HG03045 (cell line): Measurements from ENCODE around the gene SLC22A4.
A peak's percentile ranks its signal among the peaks of the same experiment; 100 is the strongest.

Experiments used
- ATAC-seq: cut with Tn5 transposase; IDR thresholded peaks from one replicate; pipeline ENCODE4 v1.9.1; 2021; ENCODE audit warnings: mild to moderate bottlenecking, moderate library complexity; ENCODE audit not compliant: unreplicated experiment

Gene SLC22A4

DNA sequence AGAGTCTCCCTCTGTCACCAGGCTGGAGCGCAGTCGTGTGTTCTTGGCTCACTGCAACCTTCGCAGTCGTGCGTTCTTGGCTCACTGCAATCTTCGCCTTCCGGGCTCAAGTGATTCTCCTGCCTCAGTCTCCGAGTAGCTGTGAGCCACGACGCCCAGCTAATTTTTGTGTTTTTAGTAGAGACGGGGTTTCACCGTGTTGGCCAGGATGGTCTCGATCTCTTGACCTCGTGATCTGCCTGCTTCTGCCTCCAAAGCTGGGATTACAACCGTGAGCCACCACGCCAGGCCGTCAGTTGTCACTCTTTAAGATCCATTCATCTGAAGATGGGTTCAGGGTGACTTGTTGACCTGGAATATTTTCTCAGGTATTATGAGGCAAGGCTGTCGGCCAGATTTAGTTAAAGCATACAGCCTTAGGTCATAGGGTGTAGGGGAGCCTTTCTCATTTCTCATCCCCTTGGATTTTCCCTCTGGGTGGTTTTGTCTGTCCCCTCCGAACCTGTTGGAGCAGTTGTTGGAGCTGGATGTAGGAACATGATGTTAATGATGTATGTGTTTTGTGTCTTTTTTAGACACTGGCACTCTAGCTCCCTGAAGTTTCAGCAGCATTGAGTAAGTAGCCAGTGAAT lies 76.9 kb downstream of the SLC22A4 start:
- no peak for ATAC-seq

DNA sequence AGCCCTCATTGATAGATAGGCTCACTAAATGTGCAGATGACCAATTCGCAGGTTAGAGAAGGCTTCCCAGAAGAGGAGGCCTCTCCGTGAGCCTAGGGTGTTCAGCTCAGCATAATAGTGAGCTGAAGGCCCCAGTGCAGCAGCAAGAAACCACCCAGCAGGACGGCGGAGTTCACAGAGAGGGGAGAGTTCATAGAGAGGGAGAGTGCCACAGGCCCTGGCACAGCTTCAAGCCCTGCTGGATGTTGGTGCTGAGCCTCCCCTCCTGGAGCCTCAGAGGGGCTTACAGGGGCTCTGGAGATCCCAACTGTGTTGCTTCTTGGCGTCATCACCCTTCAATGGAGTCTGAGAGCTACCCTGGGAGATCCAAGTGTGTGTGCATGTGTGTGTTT lies 77.4 kb downstream of the SLC22A4 start:
- no peak for ATAC-seq

DNA sequence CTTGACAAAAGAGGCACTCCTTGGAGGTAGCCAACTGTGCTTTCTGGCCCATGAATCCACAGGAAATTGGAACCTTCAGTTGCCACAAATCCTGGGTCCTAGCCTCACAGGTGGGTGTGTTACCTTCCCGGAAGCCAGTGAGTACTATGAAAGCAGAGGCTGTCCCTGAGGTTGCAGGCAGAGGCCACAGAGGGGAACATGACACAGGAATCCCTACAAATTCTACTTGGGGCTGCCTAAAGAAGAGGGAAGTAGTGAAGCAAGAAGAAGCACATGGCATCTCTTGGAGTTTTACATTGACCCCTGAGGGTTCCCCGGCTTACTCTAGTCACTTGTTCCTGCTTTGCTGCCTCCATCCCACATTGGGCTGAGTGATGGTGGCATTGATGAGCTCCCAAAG lies 77.9 kb downstream of the SLC22A4 start:
- no peak for ATAC-seq

DNA sequence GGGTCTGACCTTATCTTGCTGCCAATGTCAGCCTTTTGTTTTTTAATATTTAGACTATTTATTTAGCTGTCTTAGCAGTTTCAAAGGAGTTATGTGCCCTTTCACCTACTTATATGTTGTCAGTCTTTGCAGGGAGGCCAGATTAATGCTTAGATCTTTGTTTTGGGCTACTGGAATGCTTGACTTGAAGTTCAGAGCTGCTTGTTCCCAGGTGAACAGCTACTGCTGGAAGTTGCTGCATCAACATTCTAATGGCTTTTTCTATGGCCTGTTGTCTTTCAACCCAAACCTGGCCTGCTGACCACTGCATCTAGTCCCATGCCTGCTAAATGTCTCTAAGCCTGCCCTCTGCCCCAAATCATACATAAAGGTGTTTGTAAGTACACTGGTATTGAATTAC lies 78.3 kb downstream of the SLC22A4 start:
- ATAC-seq = no peak

DNA sequence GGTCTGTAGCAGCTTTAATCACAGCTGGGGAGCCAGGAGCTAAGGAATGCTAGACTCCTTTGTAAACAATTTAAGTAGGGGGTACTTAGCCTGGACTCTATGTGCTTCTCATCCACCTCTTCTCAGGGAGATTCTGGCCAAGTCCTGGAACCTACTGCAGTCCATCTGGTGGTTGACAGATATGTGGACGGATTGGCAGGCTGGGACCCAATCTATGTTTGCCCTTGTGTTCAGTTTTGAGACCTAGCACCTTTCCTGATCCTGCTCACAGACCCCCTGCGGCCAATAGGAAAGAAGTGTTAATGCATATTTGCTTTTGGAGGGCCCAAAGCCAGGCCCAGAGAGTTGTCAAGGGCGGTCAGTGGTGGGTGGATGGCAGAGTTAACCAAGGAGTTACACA lies 81.8 kb downstream of the SLC22A4 start:
- ATAC-seq = no peak

DNA sequence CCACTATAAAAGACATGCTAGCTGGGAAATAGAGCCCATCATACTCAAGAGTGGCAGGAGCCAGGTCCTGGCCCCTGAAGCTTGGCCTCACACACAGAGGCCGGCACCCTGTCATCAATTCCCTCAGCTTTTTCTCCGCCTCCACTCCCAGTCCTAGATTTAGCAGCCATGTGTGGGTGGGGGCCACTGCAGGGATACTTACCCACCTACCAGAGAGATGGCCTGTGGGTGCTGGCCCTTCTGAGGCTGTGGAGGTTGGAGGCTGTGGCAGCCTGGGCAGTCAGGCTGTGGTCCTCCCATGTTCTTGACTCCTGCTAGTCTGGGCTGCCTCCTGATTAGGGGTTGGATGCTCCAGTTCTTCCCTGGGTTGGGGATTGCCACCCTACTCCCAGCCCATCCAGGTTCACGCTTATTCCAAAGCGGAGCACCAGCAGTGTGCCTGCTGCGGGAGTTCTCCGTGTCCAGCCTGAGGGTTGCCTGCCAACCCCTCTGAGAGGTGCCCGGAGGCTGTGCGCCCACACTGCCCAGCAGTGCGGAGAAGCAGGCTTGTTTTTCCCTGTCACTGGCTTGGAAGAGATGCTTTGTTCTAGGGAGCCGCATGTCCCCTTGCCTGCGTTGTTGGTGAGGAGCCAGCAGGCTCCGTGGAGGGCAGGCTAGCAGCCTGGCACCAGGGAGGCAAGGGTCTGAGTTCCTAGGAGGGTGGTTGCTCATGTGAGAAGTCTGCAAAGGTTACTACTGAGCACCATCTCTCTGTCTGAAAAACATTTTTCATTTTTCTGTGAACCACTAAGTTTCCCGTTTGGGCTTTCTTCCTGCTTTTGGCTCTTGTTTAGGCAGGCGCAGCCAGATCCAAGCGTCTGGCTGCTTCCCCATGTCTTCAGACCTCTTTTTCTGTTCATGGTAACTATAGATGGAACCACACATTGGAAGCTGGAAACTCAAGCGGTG lies 82.8 kb downstream of the SLC22A4 start:
- ATAC-seq = no peak

DNA sequence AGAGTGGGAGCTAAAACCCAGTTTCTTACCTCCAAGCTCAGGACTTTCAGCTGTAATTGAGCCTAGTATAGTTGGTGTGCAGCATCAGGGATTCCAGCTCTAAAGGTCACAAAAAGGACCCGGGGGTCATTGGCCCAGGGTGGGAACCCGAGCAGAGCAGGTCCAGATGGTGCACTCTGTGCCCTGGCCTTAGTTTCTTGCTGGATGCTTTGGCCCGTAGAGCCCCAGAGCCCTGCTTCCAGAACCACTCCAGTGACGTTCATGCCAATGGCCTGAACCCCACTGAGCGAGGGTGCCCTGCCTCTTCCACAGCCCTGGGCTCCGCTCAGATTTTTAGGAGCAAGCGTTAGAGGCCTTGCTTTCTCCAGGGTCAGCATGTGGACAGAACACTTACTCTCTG lies 83.5 kb downstream of the SLC22A4 start:
- ATAC-seq = no peak

DNA sequence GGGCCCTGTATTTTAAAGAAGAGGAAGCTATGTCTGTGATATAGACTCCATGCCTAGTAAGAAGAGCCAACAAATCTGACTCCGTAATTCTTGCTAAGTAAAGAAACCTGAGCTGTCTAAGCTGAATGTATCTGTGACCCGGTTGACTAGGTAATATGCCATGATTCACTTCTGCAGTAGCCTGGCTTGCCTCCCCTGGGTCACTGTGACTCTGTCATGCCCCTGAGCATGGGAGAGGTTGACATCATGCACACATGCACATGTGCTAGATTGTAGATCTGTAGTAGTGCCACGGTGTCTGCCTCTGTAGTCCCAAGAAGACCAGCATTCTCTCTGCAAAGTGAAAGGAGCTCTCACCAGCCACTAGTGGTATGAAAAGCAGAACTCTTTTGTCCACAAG lies 84.4 kb downstream of the SLC22A4 start:
- ATAC-seq = no peak

DNA sequence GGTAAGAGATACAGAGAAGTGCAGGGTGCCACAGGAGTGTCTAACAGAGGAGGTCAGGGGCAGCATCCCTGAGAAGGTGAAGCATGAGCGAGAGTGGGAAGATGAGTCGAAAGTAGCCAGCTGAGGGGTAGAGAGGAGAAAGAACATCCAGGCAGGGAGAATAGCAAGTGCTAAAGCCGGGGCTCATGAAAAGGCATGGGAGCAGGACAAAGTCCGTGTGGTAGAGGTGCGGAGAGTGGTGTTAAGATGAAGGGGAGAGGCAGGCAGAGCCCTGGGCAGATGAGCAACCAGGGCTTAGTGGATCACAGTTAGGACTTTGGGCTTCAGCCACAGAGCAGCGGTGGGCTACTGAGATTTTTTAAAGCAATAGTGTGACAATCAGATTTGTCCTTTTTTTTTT lies 85.9 kb downstream of the SLC22A4 start:
- no peak for ATAC-seq

DNA sequence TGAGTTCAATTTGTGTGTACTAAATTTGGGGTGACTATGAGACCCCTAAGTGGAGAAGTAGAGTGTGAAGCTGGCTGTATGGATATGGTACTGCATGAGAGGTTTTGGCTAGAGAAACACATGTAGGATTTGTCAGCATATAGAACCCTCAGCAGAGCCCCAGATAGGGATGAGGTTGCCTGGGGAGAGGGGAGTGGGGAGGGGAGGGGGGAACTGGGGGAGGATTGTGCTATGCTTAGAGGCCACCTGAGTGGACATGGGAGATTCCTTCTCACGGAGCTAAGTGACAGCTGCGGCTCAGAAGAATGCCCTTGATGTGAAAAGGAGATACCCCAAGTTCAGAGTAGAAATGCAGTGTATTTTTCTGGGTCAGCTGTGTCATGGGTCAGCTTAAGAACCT lies 86.5 kb downstream of the SLC22A4 start:
- no peak for ATAC-seq

DNA sequence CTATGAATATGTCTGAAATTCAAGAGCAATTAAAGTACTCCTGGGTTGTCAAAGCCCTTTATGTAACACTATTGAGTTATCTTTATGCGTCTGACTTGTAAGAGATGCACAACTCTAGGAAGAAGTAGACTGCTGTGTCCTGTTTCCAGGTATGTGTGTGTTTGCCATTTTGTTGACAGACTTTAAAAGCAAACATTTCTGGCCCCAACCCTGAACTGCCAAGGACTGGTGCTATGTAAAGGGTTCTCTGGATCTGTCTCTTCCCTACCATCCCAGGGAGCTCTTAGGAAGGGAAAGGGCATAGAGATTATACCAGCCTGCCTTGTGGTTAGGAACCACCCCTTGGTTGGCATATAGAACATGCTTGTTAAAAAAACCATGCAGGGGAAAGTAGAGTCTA lies 87.4 kb downstream of the SLC22A4 start:
- ATAC-seq = no peak

DNA sequence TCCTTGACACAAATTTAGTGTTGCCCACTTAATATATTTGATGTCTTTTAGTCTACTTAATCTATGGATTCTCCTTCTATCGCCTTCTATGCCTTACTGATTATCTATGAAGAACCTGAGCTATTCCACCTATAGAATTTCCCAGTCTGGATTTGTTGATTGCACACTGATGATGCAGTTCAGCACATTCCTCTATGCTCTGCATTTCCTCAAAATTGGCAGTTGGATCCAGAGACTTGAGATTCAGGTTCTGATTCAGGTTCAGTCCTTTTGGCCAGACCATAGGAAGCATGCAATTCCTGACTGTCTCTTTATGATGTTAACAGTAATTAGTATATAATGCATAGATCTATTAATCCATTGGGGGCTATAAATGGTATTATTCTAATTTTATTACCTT lies 89.1 kb downstream of the SLC22A4 start:
- no peak for ATAC-seq

DNA sequence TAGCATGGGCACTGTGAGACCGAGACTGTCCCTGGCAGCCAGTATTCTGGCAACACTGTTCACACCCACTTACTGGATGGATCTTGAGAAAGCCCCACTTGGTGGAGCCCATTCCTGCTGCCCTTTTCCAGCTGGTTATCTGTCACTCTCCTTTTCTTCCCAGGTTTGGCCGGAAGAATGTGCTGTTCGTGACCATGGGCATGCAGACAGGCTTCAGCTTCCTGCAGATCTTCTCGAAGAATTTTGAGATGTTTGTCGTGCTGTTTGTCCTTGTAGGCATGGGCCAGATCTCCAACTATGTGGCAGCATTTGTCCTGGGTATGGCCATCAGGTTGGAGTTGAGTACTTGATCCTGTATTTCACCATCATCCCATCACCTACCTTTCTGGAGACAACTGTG lies 89.8 kb downstream of the SLC22A4 start:
- ATAC-seq = no peak

DNA sequence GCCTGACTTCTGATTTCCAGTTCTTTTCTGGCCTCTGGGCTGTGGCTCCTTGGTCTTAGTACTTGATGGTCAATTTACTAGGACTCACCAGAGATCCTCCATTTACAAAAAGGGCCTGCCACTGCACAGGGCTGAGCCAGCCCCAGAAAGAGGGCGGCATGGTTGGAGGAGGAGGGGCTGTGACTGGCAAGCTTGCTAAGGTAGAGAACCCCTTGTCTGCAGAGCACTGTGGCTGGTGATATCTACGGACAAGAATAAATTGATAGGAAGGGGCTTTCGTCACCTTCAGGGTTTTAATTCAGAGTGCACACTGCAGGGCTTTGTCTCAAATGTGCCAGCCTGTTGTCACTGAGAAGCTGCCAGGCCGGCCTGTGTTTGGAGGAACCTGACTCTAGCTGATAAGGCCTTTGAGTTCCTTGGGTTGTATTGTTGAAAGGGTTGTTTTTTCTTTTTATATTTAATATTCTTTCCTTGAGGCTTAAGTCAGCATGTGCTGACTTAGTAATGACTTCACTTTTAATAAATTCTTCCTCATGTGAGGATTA lies 90.4 kb downstream of the SLC22A4 start:
- no peak for ATAC-seq

DNA sequence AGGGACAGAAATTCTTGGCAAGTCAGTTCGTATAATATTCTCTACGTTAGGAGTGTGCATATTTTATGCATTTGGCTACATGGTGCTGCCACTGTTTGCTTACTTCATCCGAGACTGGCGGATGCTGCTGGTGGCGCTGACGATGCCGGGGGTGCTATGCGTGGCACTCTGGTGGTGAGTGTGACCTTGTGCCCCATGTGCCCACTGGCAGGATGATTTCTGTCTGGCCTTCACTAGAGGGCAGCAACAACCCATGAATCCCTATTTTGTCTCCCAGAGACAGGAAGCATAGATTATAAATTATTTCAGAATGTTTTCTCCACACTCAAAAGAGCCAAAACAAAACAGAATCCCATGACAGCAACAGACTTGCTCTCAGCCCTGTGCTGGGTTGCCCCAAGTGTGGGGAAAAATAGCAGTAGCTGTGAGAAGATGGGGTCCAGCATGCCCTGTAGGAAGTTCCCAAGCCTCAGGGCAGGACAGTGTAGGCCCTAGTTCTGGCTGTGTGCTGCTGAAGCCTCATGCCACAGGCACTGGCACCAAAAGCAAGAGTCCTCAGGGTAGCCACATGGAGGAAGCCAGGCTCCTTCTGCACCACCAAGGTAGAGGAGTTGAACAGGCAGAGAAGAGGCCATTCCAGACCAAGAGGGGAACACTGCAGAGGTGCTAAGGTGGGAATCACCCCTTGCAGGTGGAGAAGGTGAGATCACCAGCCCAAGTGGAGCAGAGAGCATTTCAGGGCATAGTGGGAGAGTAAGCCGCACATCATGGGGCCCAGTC lies 91.3 kb downstream of the SLC22A4 start:
- peak; percentile 37 for ATAC-seq

DNA sequence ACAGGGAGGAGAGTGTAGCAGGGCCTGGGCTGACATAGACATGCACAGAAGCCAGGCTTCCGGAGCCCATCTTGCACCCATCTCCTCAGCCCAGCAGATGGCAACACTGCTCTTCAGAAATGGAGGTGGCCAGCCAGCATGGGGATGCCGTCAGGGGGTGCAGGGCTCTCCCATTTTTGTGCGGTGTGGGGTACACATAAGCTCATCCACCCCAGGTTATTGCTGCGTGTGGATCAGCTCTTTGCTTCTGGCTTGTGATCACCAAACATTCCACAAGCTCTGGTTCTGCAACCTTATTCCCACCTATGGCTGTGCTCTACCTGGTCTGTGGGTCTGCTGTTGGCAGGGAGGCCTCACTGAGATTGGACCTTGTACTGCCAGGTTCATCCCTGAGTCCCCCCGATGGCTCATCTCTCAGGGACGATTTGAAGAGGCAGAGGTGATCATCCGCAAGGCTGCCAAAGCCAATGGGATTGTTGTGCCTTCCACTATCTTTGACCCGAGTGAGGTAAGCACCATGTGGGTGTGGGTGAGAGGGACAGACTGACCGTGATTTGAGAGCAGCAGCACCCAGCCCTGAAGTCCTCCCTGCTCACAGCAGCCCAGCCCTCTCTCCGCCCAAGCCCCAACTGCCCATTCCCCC lies 92.6 kb downstream of the SLC22A4 start:
- peak; percentile 82 for ATAC-seq

DNA sequence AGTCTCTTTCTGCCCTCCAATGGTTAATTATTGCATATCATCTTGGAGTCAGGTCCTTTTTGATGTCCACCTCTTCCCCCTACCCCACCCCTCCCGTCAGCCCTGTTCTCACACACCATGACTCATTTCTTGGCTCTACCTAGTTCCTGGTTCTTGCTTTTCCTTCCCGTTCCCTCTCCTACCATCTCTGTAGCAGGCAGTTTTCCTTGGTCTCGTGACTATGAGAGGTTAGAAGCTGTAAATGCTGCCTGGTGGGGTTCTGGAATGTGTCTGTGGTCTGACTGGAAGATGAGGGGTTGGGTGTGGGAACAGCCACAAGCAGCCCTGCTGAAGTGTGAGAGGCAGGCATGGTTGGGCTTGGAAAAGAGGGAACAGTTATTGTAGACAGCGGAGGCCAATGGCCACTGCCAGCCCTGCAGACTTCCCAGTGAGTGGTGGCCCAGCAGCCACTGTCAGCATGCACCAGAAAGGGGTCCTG lies 93.5 kb downstream of the SLC22A4 start:
- no peak for ATAC-seq

DNA sequence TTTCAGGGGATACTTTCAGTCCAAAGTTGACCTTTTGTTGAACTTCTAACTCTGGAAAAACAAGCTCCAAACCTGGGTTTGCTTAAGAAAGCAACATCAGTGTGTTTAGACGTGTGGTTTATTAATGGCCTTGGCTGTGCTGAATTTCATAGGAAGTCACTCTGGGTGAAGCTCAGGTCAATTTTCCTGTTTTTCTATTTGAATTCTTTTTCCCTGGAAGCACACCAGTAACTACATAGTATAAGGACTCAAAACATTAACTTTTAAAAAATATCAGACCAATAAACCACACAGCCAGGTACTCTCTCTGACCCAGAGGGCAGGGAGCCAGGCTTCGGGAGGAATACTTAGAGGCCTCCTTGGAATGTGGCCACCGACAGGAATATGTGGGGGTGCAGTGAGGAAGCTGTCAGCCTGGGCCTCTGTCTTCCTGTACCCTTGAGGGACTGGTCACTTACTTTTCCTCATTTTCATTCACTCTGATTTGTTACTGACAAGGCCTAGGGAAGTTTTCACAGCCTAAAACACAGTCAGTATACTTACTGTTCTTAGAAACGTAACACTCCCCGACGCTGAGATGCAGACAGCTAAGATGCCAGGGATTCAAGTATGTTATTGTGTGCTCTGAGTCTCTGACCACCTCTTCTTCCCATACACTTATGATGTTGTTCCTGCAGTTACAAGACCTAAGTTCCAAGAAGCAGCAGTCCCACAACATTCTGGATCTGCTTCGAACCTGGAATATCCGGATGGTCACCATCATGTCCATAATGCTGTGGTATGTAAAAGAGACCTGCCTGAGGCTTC lies 94.3 kb downstream of the SLC22A4 start:
- ATAC-seq = no peak

DNA sequence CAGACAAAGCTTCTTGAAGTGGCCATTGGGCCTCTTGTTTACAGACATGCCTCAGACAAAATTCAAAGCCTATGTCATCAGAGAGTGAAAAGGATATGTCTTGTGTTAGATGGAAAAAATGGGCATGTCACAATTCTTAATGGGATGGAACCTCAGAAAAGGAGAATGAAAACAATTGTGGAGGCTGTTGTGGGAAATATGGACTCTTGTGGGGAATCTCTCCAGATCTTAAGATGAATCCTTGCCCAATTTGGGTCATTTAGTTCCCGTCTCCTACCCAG lies 94.8 kb downstream of the SLC22A4 start:
- no peak for ATAC-seq

DNA sequence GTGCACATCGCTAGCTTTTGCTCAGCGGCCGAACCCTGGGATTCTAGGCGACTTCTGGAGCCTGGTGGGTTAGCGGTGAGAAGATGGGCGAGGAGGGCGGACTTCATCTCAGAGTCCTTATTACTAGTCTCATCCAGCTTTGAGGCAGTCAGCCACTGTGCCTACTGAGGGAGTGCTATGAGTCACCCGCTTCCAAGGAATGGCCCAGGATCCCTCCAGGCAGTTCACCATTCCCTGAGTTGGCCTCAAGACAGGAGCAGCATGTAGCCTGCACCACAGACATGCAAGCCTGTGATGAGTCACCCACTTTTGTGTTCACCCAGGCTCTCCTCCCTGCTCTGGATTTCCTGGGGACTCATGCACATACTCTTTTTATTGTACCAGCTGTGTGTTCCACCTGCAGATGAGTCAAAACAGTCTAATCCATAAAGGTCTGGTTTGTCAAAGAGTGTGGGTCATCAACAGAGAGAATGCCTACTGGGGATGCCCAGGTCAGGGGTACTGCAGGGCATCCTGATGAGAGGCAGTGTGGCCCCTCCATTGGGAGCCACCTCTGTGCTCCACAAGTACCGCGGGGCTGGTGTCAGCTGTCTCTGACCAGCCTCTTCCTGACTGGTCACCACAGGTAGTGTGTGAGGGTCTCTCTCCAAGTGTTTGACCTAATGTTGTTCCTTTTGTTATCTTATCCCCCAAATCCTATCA lies 95.5 kb downstream of the SLC22A4 start:
- no peak for ATAC-seq
